Measurements from ENCODE around the gene LAGE3.
A peak's percentile ranks its signal among the peaks of the same experiment; 100 is the strongest.

The LAGE3 gene

DNA sequence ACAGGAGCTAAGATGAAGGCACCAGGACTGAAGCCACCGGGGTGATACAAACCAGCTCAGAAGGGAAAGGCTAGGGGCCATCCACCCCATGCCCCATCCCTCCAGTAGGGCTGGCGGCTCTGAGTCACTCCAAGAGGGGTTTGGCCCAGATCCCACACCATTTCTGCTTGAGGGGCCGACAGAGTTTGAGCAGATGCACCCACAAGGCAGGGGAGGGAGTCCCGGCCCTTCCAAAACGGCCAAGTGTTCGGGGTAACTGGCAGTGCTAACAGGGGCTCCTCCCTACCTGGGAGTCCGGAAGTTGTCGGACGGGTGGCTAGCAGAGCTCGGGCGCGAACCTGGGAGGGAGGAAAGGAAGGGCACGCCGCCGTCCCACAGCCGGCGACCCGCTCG is 10.9 kb upstream of the LAGE3 start:
- H3K9me3 ChIP-seq (ENCODE audit: severe bottlenecking): no peaks in the 10 kb centered on the region
- no peaks in the 10 kb centered on the region for H3K27me3 ChIP-seq (ENCODE audit: insufficient read depth, poor library complexity, severe bottlenecking)
- TF ChIP-seq CTCF (IDR thresholded peaks at IDR 0.05; ENCODE audit: poor library complexity, severe bottlenecking): no peak
- peak overlapping the region; percentile 64 for H3K27ac ChIP-seq (ENCODE audit: poor library complexity, severe bottlenecking)
- peak overlapping the region; percentile 60 for H3K4me3 ChIP-seq (ENCODE audit: severe bottlenecking)
- DNase-seq (ENCODE audit: low spot score): peak; percentile 54
- H3K36me3 ChIP-seq (ENCODE audit: low read depth): peaks cover 17% of the 10 kb centered on the region
- peak; percentile 20 for ATAC-seq (ENCODE audit: low read depth)
- H3K4me1 ChIP-seq (ENCODE audit: insufficient read depth, poor library complexity, severe bottlenecking): no peaks in the 10 kb centered on the region

DNA sequence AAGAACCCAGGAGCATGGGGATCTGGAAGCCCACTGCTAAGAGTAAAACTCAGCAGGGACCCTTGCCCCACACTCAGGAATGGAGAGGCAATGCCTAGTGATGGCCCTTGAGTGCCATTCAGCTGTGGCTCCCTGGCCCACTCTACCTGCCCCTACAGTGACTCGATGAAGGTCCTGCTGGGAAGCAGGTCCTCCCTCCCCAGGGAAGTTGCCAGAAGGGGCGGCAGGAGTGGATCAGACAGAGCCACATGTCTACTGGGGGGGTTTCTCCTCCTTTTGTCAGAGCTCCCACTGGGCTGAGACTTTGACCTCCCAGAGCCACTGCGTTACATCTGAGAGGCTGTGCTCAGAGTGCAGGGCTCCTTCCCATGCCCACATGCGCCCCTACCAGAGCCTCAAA is 10.1 kb upstream of the LAGE3 start:
- Histone ChIP-seq H3K27me3 (ENCODE audit: insufficient read depth, poor library complexity, severe bottlenecking) (no peaks in the 10 kb centered on the region), H3K4me1 (ENCODE audit: insufficient read depth, poor library complexity, severe bottlenecking) (no peaks in the 10 kb centered on the region), H3K36me3 (ENCODE audit: low read depth) (peaks cover 26% of the 10 kb centered on the region), H3K27ac (ENCODE audit: poor library complexity, severe bottlenecking) (peak overlapping the region; percentile 64), H3K9me3 (ENCODE audit: severe bottlenecking) (no peaks in the 10 kb centered on the region), H3K4me3 (ENCODE audit: severe bottlenecking) (peak overlapping the region; percentile 60)
- ATAC-seq (ENCODE audit: low read depth): no peak
- DNase-seq (ENCODE audit: low spot score): no peak
- TF ChIP-seq CTCF (IDR thresholded peaks at IDR 0.05; ENCODE audit: poor library complexity, severe bottlenecking): no peak

- ATAC-seq (ENCODE audit: low read depth): no peak
- Histone ChIP-seq H3K4me3 (ENCODE audit: severe bottlenecking) (no peak overlapping the region), H3K9me3 (ENCODE audit: severe bottlenecking) (no peaks in the 10 kb centered on the region), H3K27me3 (ENCODE audit: insufficient read depth, poor library complexity, severe bottlenecking) (no peaks in the 10 kb centered on the region), H3K4me1 (ENCODE audit: insufficient read depth, poor library complexity, severe bottlenecking) (no peaks in the 10 kb centered on the region), H3K36me3 (ENCODE audit: low read depth) (peaks cover 32% of the 10 kb centered on the region), H3K27ac (ENCODE audit: poor library complexity, severe bottlenecking) (no peak overlapping the region)
- no peak for TF ChIP-seq CTCF (IDR thresholded peaks at IDR 0.05; ENCODE audit: poor library complexity, severe bottlenecking)
- peak; percentile 40 for DNase-seq (ENCODE audit: low spot score)
Measured at GRCh38 chrX:154488336-154489075, 9.4 kb upstream of the LAGE3 start.

DNA sequence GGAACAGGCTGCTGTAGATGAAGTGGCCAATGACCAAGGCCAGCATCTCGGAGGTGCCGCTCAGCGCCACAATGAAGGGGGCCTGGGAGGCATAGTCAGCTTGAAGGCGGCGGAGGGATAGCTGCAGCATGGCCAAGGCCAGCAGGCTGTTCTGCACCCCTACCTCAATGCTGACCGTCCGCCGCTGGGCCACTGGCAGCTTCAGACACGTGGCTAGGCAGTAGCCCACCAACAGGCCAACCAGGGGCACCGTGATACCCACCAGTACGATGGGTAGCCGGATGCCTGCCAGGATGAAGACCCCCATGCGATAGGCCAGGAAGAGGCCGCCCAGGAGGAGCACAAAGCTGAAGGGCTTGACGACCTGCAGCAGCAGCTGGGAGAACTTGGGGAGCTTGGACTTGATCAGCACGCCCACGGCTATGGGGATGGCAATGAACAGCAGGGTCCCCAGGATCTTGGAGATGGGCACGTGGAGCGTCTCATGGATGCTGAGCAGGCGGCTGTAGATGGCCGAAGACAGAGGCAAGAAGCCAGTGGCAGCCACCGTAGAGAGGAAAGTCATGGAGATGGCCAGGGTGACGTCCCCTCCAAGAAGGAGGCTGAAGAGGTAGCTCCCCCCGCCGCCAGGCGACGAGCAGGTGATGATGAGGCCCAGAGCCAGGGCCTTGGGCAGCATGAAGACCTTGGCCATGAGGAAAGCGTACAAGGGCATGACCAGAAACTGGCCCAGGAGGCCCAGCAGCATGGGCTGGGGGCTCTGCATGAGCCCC is 8.6 kb upstream of the LAGE3 start:
- peaks cover 32% of the 10 kb centered on the region for H3K36me3 ChIP-seq (ENCODE audit: low read depth)
- ATAC-seq (ENCODE audit: low read depth) (no peak), DNase-seq (ENCODE audit: low spot score) (peak; percentile 36)
- TF ChIP-seq CTCF (IDR thresholded peaks at IDR 0.05; ENCODE audit: poor library complexity, severe bottlenecking): no peak
- peak overlapping the region; percentile 80 for H3K27ac ChIP-seq (ENCODE audit: poor library complexity, severe bottlenecking)
- no peaks in the 10 kb centered on the region for H3K4me1 ChIP-seq (ENCODE audit: insufficient read depth, poor library complexity, severe bottlenecking)
- no peaks in the 10 kb centered on the region for H3K27me3 ChIP-seq (ENCODE audit: insufficient read depth, poor library complexity, severe bottlenecking)
- no peaks in the 10 kb centered on the region for H3K9me3 ChIP-seq (ENCODE audit: severe bottlenecking)
- H3K4me3 ChIP-seq (ENCODE audit: severe bottlenecking): no peak overlapping the region
